IMR-90 (cell line): ENCODE results near the gene ZMIZ1.

Source experiments
- CEBPB ChIP-seq: IDR thresholded peaks from 2 replicates; pipeline ENCODE4 v1.6.1; 2012; ENCODE audit warnings: low read depth, low read length, improper control_type of control experiment
- CHD1 ChIP-seq: IDR thresholded peaks from 2 replicates; pipeline ENCODE4 v1.6.1; 2012; ENCODE audit warnings: low read depth, low read length, improper control_type of control experiment
- MAZ ChIP-seq: IDR thresholded peaks from 2 replicates; pipeline ENCODE4 v1.6.1; 2012; ENCODE audit warnings: low read depth, mild to moderate bottlenecking, low read length, improper control_type of control experiment, moderate library complexity, borderline replicate concordance
- MXI1 ChIP-seq: IDR thresholded peaks from 2 replicates; pipeline ENCODE4 v1.6.1; 2012; ENCODE audit warnings: low read depth, mild to moderate bottlenecking, low read length, moderate library complexity, borderline replicate concordance
- POLR2A ChIP-seq: IDR thresholded peaks from 2 replicates; pipeline ENCODE4 v1.6.1; 2012; ENCODE audit warnings: mild to moderate bottlenecking, low read depth, low read length
- TF ChIP-seq, protein P1 (sequence below): conservative IDR thresholded peaks from 2 replicates; pipeline ENCODE4 v1.5.1; 2012; ENCODE audit warnings: mild to moderate bottlenecking, low read depth, low read length, improper control_type of control experiment
- TF ChIP-seq, protein P2 (sequence below): fragments of 150-350 bp; IDR thresholded peaks from 2 replicates; pipeline ENCODE4 v1.6.1; 2017; ENCODE audit warnings: mild to moderate bottlenecking, antibody characterized with exemption, low read length, low read depth

DNA sequence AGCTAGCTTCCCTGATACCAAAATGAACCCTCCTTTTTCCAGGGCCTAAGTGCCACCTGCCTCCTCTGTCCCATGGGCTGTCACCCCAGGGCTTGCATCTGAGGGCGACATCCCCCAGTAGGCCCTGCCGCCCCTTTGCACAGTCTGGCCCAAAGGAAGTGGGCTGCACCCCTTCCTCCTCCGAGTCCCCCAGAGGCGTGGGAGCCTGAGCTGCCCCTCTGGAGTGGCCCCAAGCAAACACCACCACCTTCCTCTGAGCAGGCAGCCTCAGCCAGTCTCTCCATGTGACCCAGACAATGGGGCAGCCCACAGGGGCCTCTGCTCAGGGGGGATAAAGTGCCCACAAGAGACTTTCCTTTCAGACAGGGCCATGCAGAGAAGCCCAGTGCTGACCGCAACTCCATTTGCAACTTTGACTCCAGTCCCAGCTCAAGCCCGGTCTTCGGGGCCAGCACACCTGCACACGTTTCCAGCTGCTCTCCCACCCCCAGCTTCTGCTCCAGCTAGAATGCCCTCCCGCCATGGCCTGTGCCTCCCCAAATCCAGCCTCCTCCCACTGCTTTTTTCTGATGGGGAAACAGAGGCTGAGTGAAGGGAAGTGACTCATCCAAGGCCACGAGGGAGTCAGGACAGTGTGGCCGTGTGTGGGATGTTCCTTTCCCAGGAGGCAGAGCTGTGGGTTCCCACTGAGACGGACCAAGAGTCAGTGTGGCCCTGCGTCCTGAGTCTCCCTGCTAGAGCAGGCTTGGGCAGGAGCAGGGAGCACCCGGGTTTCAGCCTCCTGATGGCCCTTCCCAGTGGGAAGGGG lies 111.9 kb downstream of the ZMIZ1 start:
- TF ChIP-seq, protein P1, sequence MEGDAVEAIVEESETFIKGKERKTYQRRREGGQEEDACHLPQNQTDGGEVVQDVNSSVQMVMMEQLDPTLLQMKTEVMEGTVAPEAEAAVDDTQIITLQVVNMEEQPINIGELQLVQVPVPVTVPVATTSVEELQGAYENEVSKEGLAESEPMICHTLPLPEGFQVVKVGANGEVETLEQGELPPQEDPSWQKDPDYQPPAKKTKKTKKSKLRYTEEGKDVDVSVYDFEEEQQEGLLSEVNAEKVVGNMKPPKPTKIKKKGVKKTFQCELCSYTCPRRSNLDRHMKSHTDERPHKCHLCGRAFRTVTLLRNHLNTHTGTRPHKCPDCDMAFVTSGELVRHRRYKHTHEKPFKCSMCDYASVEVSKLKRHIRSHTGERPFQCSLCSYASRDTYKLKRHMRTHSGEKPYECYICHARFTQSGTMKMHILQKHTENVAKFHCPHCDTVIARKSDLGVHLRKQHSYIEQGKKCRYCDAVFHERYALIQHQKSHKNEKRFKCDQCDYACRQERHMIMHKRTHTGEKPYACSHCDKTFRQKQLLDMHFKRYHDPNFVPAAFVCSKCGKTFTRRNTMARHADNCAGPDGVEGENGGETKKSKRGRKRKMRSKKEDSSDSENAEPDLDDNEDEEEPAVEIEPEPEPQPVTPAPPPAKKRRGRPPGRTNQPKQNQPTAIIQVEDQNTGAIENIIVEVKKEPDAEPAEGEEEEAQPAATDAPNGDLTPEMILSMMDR: no peak
- TF ChIP-seq, protein P2, sequence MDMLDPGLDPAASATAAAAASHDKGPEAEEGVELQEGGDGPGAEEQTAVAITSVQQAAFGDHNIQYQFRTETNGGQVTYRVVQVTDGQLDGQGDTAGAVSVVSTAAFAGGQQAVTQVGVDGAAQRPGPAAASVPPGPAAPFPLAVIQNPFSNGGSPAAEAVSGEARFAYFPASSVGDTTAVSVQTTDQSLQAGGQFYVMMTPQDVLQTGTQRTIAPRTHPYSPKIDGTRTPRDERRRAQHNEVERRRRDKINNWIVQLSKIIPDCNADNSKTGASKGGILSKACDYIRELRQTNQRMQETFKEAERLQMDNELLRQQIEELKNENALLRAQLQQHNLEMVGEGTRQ: no peak
- TF ChIP-seq CHD1 (no peak), CEBPB (no peak), POLR2A (no peak), MAZ (no peak), MXI1 (no peak)
